NCI-H345 treated with DMSO at 0.1 percent for 48 hours (cell line): Measurements from ENCODE around the gene NLRC3.

Experiments used
- DNase-seq: peaks from one replicate; lab custom pipeline; 2025; ENCODE audit not compliant: unreplicated experiment; lab: John Stamatoyannopoulos, UW

Gene NLRC3

DNA sequence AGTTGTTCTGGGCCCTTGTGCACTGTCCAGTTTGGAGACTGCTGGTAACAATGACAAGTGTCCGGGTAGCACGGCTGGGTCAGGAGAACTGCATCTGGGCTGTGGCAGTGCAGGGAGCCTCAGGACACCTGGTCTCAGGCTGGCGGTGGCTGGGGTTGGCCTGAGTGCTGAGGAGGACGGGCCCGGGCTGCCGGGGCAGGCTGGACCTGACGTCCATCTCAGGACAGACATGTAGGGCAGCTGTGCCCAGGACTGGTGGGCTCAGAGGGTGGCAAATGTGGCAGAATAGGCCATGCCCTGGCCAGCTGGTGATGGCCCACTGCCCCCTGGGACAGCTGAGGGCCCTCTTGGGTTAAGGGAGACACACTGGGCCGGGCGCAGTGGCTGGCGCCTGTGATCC lies 4.2 kb upstream of the NLRC3 start:
- no peak for DNase-seq

DNA sequence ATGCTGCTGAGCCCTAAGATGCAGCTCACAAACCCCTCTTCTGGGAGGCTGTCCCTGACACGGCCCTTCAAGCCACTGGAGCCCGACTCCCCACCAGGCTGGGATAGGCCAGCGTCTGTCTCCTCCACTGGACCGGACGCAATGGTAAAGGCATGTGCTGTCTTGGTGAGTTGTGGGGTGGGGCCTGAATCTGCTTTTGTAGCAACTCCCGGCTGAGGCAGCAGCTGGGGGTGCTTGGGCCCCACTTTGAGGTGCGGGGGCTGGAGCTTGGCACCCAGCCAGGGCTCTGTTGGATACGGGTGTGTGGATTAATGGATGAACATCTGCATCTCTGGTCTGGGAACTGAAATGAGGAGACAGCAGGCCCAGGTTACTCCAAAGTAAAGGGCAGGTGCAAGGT lies 3.5 kb upstream of the NLRC3 start:
- DNase-seq = no peak

DNA sequence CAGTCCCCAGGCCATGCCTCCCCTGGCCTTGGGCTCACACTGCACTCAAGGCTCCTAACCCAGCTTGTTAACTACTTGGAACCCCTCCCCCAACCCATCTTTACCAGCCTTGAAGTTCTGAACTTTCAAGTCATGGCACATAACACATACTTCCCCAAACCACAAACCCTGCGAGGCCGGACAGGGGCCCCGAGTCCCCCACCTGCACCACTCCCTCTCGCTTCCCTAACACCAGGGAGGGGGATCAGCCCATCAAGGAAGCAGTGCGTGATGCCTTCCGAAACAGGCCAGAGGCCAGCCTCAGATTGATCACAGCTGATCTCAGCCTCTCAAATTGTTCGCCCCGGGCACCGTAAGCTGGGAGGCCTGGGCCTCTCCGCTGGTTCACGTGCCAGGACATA lies 3.0 kb upstream of the NLRC3 start:
- DNase-seq = no peak

DNA sequence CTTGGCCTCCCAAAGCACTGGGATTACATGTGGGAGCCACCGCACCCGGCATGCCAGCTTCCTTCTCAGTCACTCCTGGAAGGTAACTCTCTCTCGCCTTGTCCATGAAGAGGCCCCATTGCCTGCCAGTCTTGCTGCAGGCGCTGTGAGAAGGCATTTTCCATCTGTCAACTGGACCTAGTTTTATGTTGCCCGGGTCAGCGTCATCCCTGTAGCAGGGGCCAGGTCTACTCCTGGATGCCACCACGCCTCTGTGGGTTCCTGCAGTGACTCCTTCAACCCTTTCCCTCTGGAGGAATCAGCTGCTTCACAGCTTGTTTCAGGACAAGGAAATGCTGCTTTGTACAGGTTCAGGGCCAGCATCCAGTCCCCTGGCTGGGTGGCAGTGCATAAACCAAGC lies 2.6 kb upstream of the NLRC3 start:
- no peak for DNase-seq

DNA sequence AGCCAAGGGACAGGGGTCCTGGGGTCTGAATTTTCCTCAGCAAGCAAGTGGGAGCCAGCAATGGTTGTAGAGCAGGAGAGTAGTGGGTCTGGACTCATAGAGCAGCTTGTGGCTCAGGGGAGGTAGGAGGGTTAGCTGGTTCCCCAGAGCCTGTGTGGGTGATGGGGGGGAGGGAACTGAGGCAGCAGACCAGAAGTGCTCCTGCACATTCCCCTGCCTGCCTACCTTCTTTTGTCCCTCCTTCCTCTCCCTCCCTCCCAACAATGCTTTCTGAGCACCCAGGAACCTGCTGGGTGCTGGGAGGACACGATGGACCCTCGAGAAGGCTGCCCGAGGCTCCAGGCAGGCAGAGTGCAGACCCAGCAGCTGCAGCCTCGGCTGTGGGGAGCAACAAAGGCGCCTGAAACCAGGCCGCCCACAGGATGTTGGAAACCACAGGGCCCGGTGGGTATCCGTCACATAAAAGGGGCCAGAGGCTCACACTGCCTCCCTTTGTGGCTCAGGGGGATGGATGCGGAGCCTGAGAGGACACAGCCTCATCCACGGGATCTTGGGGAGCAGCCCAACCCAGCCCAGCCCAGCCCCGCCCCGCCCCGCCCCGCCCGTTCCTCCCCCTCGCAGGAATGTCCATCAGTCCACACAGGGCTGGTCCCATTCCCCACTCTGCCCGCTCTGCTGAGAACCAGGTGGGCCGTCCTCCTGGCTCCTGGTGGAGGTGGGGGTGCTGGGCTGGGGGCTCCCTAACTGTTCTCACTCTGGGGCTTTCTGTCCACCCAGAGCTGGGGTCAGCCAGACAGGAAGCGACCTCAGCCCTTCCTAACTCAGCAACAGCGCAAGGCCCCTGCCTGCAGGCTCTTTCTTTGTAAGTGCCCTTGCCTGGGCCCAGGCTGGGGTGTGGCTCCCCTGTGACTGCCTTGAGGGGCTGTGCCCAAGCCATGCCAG lies 1.7 kb upstream of the NLRC3 start:
- DNase-seq = no peak

DNA sequence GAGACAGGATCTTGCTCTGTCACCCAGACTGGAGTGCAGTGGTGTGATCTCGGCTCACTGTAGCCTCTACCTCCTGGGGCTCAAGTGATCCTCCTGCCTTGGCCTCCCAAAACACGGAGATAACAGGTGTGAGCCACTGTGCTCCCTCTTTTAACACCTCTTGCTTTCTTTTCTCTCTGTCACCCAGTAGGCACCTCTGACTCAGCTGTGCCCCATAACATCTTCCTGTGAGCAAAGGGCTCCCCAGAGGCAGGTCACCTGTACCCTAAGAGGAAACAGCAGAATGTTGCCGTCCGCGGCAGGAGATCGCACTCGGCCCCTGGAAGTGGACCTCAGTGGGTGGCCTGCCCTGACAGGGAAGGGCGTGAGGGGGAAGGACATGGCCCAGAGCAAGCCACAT lies 918 bp upstream of the NLRC3 start:
- DNase-seq = no peak

DNA sequence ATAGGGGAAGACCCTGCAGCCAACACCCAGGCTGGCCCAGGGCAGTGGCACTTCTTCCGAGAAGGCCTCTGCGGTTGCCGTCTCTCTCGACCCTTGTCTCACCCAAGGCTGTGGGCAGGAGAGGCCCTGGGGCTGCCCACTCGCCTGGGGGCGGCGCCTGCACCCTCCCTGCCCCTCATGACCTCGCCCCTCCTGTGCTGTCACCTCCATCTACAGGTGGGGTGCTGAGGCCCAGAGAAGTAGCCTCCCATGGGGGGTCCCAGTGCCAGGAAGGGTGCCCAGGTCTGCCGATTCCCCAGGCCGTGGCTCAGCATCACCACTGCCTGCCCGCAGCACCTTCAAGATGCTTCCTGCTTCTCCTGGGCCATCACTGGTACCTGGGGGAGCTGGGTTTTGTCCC lies 992 bp downstream of the NLRC3 start:
- DNase-seq = no peak

DNA sequence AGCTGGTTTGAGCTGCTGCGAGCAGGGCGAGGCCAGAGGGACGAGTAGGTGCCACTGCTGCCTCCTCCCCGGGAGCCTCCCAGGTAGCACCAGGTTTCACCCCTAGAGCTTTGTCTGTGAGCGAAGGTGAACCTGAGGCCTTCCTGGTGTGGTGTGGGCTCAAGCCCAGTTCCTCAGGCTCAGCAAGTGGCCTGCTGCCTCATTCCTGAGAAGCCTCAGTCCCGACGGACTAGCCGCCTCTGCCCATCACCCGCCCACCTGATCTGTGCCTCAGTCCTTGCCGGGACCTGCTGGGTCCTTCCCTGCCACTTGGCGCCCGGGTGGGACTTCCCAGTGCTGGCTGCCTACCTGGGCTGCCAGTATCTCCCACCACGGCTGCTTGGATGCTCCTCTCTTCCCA lies 1.7 kb downstream of the NLRC3 start:
- no peak for DNase-seq

DNA sequence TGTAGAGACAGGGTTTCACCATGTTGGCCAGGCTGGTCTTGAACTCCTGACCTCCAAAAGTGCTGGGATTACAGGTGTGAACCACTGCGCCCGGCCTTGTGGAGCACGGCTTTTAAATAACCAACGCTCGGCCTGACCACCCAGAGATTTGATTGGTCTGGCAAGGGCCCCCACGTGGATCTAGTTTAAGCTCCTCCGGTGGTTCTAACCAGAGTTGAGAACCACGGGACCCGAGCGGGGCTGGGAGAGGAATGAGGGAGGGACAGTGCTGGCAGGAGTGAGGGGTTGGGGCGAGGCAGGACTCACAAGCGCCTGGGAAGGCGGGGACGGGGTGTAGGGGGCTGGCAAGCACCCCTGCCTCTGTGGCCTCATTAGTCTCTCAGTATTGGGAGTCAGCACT lies 3.0 kb downstream of the NLRC3 start:
- DNase-seq = no peak

DNA sequence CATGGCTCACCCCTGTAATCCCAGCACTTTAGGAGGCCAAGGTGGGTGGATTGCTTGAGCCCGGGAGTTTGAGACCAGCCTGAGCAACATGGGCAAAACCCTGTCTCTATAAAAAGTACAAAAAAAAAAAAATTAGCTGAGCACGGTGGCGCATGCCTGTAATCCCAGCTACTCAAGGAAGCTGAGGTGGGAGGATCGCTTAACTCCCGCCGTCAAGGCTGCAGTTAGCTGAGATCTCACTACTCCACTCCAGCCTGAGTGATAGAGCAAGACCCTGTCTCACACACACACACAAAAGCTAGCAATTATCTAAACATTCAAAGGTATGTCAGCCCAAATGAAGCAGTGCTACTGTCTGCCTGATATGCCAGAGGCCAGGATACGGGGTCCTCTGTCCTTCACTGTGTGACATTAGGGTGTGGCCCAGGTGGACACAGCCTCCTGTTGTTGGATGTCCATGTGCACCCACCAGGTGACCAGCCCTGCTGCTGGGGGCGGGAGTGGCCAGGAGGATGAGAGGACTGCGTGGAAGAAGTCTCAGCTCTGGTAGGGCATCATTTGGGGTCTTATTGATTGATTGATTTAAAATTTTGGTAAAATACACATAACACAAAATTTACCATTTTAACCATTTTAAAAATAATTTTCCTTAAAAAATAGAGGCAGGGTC lies 3.9 kb downstream of the NLRC3 start:
- DNase-seq = no peak

DNA sequence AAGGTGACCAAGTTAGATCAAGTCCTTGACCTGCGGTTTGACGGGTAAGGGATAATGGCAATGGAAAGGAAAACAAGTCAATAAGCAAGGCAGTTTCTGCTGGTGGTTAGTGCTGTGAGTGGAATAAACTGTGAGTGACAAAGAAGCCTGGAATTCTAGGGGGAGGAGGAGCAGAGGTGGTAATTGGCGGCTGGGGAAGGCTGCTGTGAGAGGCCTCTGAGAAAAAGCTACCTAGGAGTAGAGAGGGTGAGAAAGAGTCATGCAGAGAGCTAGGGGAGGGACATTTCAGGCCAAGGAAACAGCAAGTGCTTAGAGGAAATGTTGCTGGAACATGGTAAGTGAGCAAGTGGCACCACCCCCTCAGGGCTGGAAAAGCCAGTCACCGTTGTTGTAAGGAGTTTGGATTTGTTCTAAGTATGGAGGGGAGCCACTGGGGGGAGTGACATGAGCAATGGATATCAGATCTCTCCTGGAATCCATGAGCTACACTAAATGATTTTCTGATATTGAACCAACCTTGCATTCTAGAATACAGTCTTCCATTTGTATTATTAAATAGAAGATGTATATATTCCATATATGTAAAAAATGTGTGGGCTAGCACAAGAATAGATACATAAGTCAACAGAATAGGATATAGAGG lies 6.7 kb downstream of the NLRC3 start:
- no peak for DNase-seq

DNA sequence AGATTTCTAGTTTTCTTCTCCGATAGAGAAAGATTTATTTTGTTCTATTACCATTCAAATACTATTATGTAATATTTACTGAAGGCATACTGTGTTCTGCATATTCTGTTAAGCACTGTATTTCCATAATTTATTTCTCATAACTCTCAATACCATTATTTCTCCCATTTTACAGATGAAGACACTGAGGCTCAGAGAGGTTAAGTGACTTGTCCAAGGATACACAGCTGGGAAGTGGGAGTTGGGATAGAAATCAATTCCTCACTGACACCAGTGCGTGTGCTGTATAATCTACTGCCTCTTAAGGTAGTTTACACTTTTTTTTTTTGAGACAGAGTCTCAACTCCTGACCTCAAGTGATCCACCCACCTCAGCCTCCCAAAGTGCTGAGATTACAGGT lies 7.4 kb downstream of the NLRC3 start:
- DNase-seq = no peak

DNA sequence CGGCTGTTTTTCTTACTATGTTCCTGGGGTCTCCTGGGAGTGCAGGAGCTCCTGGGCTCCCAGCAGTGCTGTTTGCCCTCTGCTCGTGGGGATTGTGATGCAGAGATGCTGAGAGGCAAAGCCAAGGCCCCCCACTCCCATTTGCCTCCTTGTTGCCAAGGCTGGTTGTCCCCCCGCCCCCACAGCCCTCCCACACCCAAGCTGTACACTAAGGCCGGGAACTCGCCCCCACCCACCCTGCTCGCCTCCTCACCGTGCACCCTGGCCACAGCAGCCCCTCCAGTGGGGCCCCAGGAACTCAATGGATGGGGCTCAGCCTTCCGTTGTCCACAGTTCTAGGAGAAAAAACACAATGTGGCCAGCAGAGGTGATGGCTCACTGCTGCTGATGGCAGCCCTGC lies 10.2 kb downstream of the NLRC3 start:
- no peak for DNase-seq

DNA sequence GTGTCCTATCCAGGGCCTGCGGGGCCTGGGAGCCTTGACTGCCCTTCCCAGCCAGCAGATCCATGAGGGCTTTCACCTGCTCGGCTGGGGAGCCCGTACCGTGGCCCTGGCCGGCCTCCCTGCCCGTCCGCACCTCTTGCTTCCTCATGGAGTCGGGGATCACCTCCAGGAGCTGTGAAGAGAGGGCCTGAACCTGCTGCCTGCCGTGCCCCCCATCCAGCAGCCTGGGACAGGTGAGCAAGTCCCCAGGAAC lies 12.4 kb downstream of the NLRC3 start:
- no peak for DNase-seq

DNA sequence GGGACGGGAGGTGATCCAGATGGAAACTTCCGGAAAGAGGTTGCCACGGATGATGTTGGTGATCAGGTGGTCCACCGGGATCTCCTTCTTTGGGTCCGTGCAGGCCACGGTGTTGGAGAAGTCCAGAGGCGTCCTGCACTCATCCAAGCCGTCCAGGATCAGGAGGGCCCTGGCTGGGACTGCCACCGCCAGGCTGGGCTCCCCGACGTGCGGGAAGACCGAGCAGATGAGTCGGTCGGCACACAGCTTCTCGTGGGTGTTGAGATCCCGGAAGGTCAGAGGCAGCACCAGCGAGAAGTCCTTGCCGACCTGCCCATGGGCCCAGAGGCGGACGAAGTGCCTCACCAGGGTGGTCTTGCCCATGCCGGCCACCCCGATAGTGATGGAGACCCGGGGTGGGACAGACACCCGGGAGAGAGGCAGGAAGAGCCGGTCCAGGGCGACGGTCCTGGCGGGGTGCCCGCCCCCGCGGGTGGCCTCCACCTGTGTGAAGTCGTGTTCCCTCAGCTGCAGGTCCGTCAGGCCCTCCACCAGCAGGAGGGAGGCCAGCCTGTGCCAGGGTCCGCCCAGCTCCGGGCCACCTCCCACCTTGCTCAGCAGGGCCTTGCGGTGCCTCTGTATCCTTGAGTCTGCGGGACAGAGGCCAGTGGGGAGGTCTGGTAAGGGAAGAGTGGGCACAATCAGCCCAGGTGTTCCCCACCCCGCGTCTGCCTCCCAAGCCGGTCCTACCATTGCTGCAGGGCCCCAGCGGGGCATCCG lies 12.9 kb downstream of the NLRC3 start:
- no peak for DNase-seq

DNA sequence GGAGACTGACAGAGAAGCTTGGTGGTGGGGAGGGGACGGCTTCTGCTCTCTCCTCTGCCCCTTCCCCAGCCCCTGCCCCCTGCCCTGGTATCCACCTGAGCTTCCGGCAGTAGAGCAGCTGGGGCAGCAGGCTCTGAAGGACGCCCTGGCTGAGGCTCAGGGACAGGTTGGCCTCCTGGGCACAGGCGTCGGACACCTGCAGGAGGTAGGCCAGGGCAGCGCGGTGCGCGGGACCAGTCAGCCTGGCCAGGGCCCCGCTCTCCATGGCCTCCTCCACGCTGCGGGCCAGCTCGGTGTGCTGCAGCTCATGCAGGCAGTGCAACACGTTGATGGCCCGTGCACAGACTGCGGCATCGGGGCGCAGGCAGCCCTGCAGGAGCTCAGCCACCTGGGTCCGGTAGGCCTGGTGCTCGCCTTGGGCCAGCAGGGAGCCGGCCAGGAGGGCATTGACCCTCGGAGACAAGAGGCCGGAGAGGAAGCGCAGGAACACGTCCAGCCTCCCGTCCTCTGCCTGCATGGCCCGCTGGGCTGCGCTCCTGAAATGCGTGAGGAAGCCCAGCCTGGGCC lies 14.2 kb downstream of the NLRC3 start:
- no peak for DNase-seq

DNA sequence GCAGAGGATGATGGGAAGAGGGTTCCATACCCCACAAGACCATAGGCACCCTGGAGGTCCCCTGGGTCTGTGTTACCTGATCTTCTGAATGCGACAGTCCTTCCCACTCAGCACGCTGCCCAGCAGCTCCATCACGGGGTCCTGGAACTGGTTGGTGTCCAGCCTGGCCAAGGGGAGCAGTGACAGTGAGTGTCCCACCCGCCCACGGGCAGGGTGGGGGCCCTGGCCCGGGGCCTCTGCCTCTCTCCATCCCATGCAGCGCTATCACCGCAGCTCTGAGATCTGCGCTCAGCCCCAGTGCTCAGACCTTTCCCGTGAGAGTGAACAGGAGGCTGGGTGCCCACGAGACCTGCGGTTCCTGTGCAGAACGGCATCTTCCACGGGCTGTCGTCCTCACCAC lies 15.6 kb downstream of the NLRC3 start:
- no peak for DNase-seq

DNA sequence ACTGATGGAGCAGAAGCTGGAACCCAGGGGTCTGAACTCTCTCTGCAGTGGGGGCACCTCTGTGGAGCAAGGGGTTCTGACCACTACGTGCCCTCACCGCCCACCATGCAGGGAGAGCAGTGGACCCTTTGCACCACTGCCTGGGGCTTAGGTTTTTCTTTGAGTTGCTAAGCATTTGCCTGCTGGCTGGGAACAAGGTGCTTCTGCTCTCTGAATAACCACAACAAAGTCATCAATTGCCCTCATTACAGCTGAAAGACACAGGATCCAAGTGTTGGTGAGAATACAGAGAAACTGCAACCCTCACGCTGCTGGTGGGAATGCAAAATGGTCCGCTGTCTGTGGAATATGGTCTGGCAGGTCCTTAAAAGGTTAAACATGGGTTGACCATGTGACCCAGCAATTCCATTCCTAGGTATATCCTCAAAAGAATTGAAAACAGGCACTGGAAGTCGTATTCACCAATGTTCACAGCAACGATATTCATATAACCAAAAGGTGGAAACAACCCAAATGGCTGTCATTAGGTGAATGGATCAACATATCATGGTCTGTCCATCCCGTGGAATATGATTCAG lies 22.8 kb downstream of the NLRC3 start:
- DNase-seq = no peak

DNA sequence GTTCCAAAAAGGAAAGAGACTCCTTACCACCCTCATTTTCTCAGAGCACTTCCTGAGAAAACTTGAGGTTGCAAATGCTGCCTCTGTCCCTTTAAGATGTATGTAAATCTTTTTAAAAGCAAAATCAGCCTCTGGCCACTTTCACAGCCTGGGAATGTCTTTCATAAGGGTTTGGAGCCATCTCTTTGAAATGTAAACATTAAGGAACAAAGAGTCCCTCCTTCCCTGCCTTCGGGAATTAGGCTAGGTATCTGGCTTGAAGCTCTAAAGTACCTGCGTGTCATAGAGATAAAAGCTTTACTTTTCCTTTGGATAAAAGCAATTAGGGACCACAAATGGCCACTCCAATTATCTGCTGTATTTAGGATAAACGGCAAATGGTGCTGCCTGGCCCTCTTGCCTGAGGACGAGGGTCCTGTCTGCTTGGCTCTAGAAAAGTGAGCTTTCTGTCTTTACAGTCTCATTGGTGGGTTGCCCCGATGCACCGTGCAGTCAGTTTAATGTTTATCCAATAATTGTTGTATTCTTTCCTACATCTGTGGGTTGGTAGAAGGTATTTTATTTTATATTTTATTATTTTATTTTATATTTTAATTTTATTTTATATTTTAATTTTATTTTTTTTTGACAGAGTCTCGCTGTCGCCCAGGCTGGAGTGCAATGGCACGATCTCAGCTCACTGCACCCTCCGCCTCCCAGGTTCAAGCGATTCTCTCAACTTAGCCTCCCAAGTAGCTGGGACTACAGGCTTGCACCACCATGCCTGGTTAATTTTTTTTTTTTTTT lies 23.9 kb downstream of the NLRC3 start:
- DNase-seq = no peak
